ENCODE data around the gene ASXL1.

DNA sequence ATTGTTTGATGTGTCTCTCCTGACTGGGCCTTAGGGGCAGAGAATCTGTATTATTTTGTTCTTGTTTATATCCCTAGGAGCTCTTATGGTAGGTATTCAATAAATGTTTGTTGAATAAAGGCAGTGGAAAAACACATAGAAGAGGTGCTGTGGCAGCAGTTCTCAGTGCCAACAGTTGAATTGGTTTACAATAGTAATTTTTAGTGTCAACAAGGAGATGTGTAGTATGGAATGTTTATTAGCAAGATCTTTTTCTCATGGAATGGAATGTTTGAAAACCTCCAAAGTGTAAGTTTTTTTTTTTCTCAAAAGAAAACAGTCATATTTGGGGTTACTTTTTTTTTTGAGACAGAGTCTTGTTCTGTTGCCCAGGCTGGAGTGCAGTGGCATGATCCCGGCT, 28.0 kb downstream of the ASXL1 start:
- TF ChIP-seq, protein P1, sequence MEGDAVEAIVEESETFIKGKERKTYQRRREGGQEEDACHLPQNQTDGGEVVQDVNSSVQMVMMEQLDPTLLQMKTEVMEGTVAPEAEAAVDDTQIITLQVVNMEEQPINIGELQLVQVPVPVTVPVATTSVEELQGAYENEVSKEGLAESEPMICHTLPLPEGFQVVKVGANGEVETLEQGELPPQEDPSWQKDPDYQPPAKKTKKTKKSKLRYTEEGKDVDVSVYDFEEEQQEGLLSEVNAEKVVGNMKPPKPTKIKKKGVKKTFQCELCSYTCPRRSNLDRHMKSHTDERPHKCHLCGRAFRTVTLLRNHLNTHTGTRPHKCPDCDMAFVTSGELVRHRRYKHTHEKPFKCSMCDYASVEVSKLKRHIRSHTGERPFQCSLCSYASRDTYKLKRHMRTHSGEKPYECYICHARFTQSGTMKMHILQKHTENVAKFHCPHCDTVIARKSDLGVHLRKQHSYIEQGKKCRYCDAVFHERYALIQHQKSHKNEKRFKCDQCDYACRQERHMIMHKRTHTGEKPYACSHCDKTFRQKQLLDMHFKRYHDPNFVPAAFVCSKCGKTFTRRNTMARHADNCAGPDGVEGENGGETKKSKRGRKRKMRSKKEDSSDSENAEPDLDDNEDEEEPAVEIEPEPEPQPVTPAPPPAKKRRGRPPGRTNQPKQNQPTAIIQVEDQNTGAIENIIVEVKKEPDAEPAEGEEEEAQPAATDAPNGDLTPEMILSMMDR (IDR thresholded peaks at IDR 0.05), result no peak
- TF ChIP-seq POLR2A (IDR thresholded peaks at IDR 0.05), result no peak
